H7 (cell line): ENCODE measurements around the gene TCHP. TPM values are rescaled to one million over a fixed set of nuclear protein-coding genes. Genes with fewer than 3 reads are reported as not detected.
"Not testable (repeated sequence)": the region's sequence is repeated elsewhere in the genome, so short reads cannot be mapped to it uniquely, and the experiment has no call there.

Experiments used
- DNase-seq: peaks from one replicate; pipeline ENCODE4 v3.0.0; 2012
- H3K27me3 ChIP-seq: 2 replicates; pipeline ENCODE4 v1.6.0; 2011; ENCODE audit warnings: mild to moderate bottlenecking, low read length; ENCODE audit not compliant: control insufficient read depth, insufficient read depth
- H3K36me3 ChIP-seq: replicated peaks from 2 replicates; pipeline ENCODE4 v1.5.1; 2011; ENCODE audit warnings: low read length; ENCODE audit not compliant: control insufficient read depth, insufficient read depth
- H3K4me3 ChIP-seq: 2 replicates; pipeline ENCODE4 v1.5.1; 2011; ENCODE audit warnings: low read depth, mild to moderate bottlenecking, control low read depth, low read length, moderate library complexity; ENCODE audit not compliant: insufficient read depth
- total RNA-seq: library from RNA; depleted of rRNA; stranded (reverse); fragments of >200 nt; shearing (Covaris generic); gene quantifications from 2 replicates; pipeline ENCODE4 v1.2.3, GENCODE V29; 2014; rRNA removed

The TCHP gene, protein sequence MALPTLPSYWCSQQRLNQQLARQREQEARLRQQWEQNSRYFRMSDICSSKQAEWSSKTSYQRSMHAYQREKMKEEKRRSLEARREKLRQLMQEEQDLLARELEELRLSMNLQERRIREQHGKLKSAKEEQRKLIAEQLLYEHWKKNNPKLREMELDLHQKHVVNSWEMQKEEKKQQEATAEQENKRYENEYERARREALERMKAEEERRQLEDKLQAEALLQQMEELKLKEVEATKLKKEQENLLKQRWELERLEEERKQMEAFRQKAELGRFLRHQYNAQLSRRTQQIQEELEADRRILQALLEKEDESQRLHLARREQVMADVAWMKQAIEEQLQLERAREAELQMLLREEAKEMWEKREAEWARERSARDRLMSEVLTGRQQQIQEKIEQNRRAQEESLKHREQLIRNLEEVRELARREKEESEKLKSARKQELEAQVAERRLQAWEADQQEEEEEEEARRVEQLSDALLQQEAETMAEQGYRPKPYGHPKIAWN
- total RNA-seq, result 13.3 and 16.4 TPM in 2 replicates

DNA sequence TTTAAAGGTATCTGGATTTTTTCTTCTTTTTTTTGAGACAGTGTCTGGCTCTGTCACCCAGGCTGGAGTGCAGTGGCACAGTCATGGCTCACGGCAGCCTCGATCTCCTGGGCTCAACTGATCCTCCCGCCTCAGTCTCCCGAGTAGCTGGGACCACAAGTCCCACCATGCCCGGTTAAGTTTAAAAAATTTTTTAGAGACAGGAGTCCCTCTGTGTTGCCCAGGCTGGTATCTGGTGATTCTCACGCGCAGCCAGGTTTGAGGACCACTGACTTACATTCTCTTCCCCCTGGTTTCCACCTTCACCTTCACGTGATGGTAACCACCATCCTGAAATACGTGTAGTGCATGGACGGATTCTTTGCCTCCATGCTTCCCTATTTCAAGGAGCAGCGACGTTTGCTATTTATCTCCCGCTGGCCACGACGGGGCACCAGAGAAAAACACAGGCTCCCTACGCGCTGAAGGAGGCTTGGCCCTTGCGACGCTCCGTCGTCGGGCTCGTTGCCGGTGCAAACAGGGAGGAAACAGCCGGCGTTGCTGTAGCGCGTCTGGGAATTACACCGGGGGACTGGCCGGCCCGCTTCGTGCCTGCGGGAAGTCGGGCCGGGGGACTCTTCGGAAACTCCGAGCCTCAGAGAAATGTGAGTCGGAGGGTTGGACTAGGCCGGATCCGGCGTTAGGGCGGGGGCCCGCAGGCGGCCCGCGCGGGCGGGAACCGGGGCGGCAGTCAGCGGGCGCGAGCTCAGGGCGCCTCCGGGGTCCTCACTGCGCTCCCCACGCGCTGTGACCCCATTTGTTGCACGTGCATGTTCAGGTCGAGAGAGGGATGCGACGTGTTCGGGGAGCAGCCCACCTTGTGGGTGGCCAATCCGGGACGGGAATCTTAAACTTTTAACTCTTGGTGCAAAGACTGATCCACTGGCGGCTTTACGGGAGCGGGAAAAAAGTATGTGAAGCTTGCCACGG lies at the start of gene TCHP:
TSS of gene TCHP (plus strand) at position 492 of the 969 bp plus-strand sequence. CDS start 2,753 bp downstream, outside the sequence.
- peaks cover 4% of the 10 kb centered on the region for H3K36me3 ChIP-seq
- DNase-seq, result peak; percentile 89
- H3K27me3 ChIP-seq, result peaks cover 49% of the 10 kb centered on the region
- H3K4me3 ChIP-seq, result peak within 1 kb of the TSS; percentile 63

- H3K36me3 ChIP-seq, H3K4me3 ChIP-seq, DNase-seq, H3K27me3 ChIP-seq: not testable (repeated sequence)
Measured at GRCh38 chr12:109850518-109850917, 49.6 kb upstream of the TCHP start.

DNA sequence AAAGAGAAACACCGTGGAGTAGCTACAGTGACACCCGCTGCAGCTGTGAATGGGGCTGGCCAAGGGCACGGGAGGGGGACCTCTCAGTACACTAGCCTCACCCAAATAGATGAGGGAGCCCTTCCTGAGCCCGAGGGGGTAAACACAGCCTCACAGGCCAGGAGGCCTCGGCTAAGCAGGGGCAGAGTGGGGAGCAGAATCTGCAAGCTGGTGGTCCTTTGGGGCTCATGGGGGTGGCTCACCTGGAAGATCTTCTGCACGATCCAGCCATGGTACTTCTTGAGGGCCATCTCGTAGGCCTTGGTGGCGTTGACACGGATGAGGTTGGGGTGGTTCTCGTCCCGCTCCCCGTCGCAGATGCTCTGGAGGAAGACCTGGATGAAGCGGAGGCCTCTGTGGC lies 44.7 kb upstream of the TCHP start:
- H3K36me3 ChIP-seq, result peaks cover 5% of the 10 kb centered on the region
- H3K4me3 ChIP-seq, result no peak overlapping the region
- no peaks in the 10 kb centered on the region for H3K27me3 ChIP-seq
- DNase-seq, result no peak

DNA sequence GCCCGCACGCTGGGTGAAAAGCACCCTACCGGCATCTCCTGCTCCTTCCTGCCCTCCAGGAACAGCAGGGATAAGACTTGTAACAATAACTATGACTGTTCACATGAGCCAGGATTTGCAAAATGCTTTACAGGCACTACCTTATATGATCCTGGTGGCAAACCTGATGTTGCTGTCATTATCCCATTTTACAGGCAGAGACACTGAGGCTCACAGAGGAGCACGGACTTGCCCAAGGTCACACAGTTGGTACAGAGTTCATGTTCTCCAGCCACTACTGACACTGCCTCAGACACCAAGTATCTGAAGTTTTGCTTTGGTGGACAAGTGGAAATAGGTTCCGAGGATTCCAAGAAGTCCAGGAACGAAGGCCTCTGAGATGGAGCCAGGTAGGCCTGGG lies 42.4 kb upstream of the TCHP start:
- no peaks in the 10 kb centered on the region for H3K27me3 ChIP-seq

DNA sequence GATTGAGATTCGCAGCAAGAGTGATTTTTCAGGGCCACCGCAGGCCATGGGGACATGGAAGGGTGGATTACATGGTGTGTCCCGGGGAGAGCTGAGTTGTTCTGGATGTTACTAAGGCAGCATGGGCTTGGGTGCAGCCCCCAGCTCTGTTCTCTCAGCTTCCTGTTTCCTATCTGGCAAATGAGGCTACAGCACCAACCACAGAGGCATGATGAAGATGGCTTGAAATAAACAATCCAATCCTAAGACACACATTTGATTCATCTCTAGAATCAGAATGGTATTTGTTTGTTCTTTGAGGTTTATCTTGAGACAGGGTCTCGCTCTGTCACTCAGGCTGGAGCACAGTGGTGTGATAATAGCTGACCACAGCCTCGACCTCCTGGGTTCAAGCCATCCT lies 41.3 kb upstream of the TCHP start:
- no peaks in the 10 kb centered on the region for H3K27me3 ChIP-seq
- no peak overlapping the region for H3K4me3 ChIP-seq
- DNase-seq, result no peak
- H3K36me3 ChIP-seq, result peaks cover 5% of the 10 kb centered on the region

More for the DNA sequence above, 42.4 kb upstream of the TCHP start:
- H3K36me3 ChIP-seq, result peaks cover 5% of the 10 kb centered on the region
- DNase-seq, result no peak
- no peak overlapping the region for H3K4me3 ChIP-seq

- H3K36me3 ChIP-seq, result peaks cover 4% of the 10 kb centered on the region
- H3K4me3 ChIP-seq, result no peak overlapping the region
- no peak for DNase-seq
- H3K27me3 ChIP-seq, result no peaks in the 10 kb centered on the region
Measured at GRCh38 chr12:109860977-109861376, 39.1 kb upstream of the TCHP start.

GRCh38 chr12:109861689-109862314 lies 38.3 kb upstream of the TCHP start:
- DNase-seq, result no peak
- Histone ChIP-seq H3K4me3 (no peak overlapping the region), H3K36me3 (peaks cover 4% of the 10 kb centered on the region), H3K27me3 (no peaks in the 10 kb centered on the region)

- H3K4me3 ChIP-seq, DNase-seq, H3K27me3 ChIP-seq: not testable (repeated sequence)
Measured at GRCh38 chr12:109862491-109862890, 37.6 kb upstream of the TCHP start.

DNA sequence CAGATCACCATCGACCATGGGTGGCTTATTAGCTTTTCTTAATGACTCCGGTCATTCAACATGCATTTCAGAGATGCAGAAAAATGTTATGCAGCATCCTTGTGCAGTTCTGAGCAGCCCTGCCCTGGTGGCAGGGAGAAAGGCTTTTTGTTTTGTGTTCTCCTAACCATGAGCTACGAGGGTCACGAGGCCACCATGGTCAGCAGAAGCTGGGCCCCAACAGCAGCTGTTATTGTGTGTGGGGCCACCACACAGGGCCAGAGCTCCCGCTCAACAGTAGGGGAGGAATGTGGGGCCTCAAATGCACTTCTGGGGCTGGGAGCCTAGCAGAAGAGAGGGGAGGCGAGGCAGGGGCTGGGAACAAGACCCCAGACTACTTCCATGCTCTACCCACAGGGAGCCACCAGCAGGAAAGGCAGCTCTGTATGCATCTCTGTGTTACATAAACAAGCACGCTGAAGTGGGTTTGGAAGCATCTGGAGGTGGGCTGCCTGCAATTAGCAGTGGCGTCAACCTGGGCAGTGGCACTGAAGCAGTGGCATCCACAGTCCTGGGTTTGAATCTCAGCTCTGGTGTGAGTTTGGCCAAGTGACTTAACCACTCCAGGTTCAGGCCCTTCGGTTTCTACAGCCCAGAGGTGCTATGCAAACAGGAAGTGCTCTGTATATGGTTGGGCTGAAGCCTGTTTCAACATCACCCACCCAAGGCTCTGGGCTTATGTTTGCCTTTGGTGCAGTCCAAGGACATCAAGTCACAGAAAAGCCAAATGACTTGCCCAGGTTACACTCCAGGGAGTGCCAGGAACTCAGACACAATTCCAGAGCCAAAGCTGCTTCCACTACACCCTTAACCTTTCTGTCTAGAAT lies 36.0 kb upstream of the TCHP start:
- no peak for DNase-seq
- Histone ChIP-seq H3K4me3 (no peak overlapping the region), H3K36me3 (no peaks in the 10 kb centered on the region; the same call in 1 of the 2 replicates), H3K27me3 (no peaks in the 10 kb centered on the region)

More at GRCh38 chr12:109862491-109862890, 37.6 kb upstream of the TCHP start:
- H3K36me3 ChIP-seq, result not testable (repeated sequence)

DNA sequence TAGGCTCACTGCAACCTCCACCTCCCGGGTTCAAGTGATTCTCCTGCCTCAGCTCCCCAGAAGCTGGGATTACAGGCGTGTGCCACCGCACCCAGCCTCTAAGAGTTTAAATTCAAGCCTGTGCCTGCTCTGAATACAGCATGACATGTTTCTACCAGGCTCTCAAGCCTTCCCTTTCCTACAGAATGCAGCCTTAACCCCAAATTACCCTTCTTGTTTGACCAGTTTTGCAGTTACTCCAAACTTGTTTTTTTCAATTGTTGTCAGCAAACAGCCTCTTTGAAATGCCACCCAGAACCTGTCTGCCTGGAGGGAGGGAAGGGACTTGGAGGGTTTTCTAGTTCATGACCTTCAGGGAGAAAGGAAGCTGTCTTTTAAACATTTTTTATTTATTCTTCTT lies 35.2 kb upstream of the TCHP start:
- DNase-seq, result no peak
- Histone ChIP-seq H3K36me3 (no peaks in the 10 kb centered on the region; the same call in 1 of the 2 replicates), H3K27me3 (no peaks in the 10 kb centered on the region), H3K4me3 (no peak overlapping the region)

- no peak for DNase-seq
- no peaks in the 10 kb centered on the region for H3K27me3 ChIP-seq
- no peaks in the 10 kb centered on the region; the same call in 1 of the 2 replicates for H3K36me3 ChIP-seq
- H3K4me3 ChIP-seq, result no peak overlapping the region
Measured at GRCh38 chr12:109868182-109869051, 31.7 kb upstream of the TCHP start.

DNA sequence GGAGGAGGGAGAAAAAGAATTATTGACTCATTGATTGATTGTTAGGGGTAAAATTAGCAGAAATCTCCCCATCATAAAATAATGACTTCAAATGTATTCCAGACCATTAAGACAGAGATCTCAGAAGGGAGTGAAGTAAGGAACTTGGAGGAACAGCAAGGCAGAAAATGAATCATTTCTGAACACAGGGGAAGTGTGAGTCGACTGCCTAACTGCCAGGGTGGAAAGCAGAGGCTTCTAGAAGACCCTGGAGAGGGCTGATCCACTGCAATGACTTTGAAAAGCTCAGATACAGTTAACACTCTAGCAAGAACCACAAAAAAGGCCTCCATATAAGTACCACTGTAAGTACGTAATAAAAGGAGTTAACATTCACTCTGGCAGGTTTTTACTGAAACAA lies 29.4 kb upstream of the TCHP start:
- DNase-seq, result no peak
- H3K27me3 ChIP-seq, result no peaks in the 10 kb centered on the region
- H3K36me3 ChIP-seq, result no peaks in the 10 kb centered on the region
- H3K4me3 ChIP-seq, result no peak overlapping the region
